WTC11 (cell line): ENCODE measurements around the gene LIPH. TPM values are rescaled to one million over a fixed set of nuclear protein-coding genes. Genes with fewer than 3 reads are reported as not detected.

Source experiments
- ATAC-seq: fragments of 200-7000 bp; cut with Tn5 transposase; 2 replicates; pipeline ENCODE4 v1.10.0; 2021; ENCODE audit warnings: mild to moderate bottlenecking, moderate library complexity
- CTCF ChIA-PET: fragments of 300-600 bp; sonication (Branson Sonifier 250); formaldehyde crosslinking; loops from one replicate; lab custom pipeline; 2021; ENCODE audit warnings: antibody characterized with exemption; lab: Charles Lee
- POLR2A ChIA-PET: fragments of 350-600 bp; sonication (Branson Sonifier 250); formaldehyde crosslinking; loops from one replicate; lab custom pipeline; 2021; ENCODE audit warnings: antibody characterized with exemption; lab: Charles Lee
- DNase-seq: peaks from one replicate; pipeline ENCODE4 v3.0.0; 2021; ENCODE audit warnings: low spot score
- H3K27ac Mint-ChIP-seq: 2 replicates; pipeline ENCODE4 v1.8.0; 2021; ENCODE audit warnings: mixed read lengths
- H3K27me3 Mint-ChIP-seq: 2 replicates; pipeline ENCODE4 v1.8.0; 2021; ENCODE audit warnings: low read depth, mild to moderate bottlenecking, moderate library complexity, mixed read lengths
- H3K36me3 Mint-ChIP-seq: 2 replicates; pipeline ENCODE4 v1.8.0; 2021; ENCODE audit warnings: mixed read lengths
- H3K4me1 Mint-ChIP-seq: 2 replicates; pipeline ENCODE4 v1.8.0; 2022; ENCODE audit warnings: mixed read lengths
- H3K4me3 Mint-ChIP-seq: 2 replicates; pipeline ENCODE4 v1.8.0; 2021; ENCODE audit warnings: mild to moderate bottlenecking, moderate library complexity, mixed read lengths
- H3K9me3 Mint-ChIP-seq: 2 replicates; pipeline ENCODE4 v1.8.0; 2021; ENCODE audit warnings: mixed read lengths
- CREB1 ChIP-seq: sonication (generic); formaldehyde crosslinking; IDR thresholded peaks from 2 replicates; pipeline ENCODE4 v1.8.0; 2023; ENCODE audit warnings: mild to moderate bottlenecking, missing genetic modification reagents
- ELF4 ChIP-seq: sonication (generic); formaldehyde crosslinking; IDR thresholded peaks from 2 replicates; pipeline ENCODE4 v1.8.1; 2022; ENCODE audit warnings: low read depth, mild to moderate bottlenecking, moderate library complexity, missing genetic modification reagents
- ESRRA ChIP-seq: sonication (generic); formaldehyde crosslinking; IDR thresholded peaks from 2 replicates; pipeline ENCODE4 v1.8.1; 2022; ENCODE audit warnings: mild to moderate bottlenecking, missing genetic modification reagents, borderline replicate concordance
- FOXP1 ChIP-seq: sonication (generic); formaldehyde crosslinking; IDR thresholded peaks from 2 replicates; pipeline ENCODE4 v1.8.0; 2022; ENCODE audit warnings: missing genetic modification reagents, mild to moderate bottlenecking, moderate library complexity, borderline replicate concordance
- JUN ChIP-seq: sonication (generic); formaldehyde crosslinking; IDR thresholded peaks from 2 replicates; pipeline ENCODE4 v1.8.0; 2023; ENCODE audit warnings: mild to moderate bottlenecking, missing genetic modification reagents
- MYBL2 ChIP-seq: sonication (generic); formaldehyde crosslinking; IDR thresholded peaks from 2 replicates; pipeline ENCODE4 v1.8.1; 2023; ENCODE audit warnings: mild to moderate bottlenecking, moderate library complexity, missing genetic modification reagents
- PRRX2 ChIP-seq: fragments of 250-450 bp; sonication (Bioruptor Pico); IDR thresholded peaks from 2 replicates; pipeline ENCODE4 v1.8.0; 2021; ENCODE audit warnings: mild to moderate bottlenecking
- RELA ChIP-seq: sonication (generic); formaldehyde crosslinking; IDR thresholded peaks from 2 replicates; pipeline ENCODE4 v1.8.1; 2022; ENCODE audit warnings: missing genetic modification reagents, mild to moderate bottlenecking, borderline replicate concordance
- SOX15 ChIP-seq: fragments of 250-450 bp; sonication (Bioruptor Pico); IDR thresholded peaks from 2 replicates; pipeline ENCODE4 v1.9.0; 2021; ENCODE audit warnings: mild to moderate bottlenecking
- TCF7 ChIP-seq: sonication (generic); formaldehyde crosslinking; IDR thresholded peaks from 2 replicates; pipeline ENCODE4 v1.8.0; 2022; ENCODE audit warnings: mild to moderate bottlenecking, low read depth, missing genetic modification reagents, moderate library complexity
- TEAD1 ChIP-seq: sonication (generic); formaldehyde crosslinking; IDR thresholded peaks from 2 replicates; pipeline ENCODE4 v1.8.0; 2022; ENCODE audit warnings: mild to moderate bottlenecking, missing genetic modification reagents
- TEAD4 ChIP-seq: sonication (generic); formaldehyde crosslinking; IDR thresholded peaks from 2 replicates; pipeline ENCODE4 v1.8.0; 2022; ENCODE audit warnings: mild to moderate bottlenecking, missing genetic modification reagents
- ZBTB21 ChIP-seq: sonication (generic); formaldehyde crosslinking; IDR thresholded peaks from 2 replicates; pipeline ENCODE4 v1.8.1; 2023; ENCODE audit warnings: mild to moderate bottlenecking, missing genetic modification reagents, borderline replicate concordance
- ZNF263 ChIP-seq: sonication (generic); formaldehyde crosslinking; IDR thresholded peaks from 2 replicates; pipeline ENCODE4 v1.8.1; 2022; ENCODE audit warnings: low read depth, mild to moderate bottlenecking, moderate library complexity, missing genetic modification reagents
- ZNF416 ChIP-seq: fragments of 250-450 bp; sonication (Bioruptor Pico); IDR thresholded peaks from 2 replicates; pipeline ENCODE4 v1.9.0; 2021; ENCODE audit warnings: mild to moderate bottlenecking, inconsistent platforms
- ZNF423 ChIP-seq: fragments of 250-450 bp; sonication (Bioruptor Pico); IDR thresholded peaks from 2 replicates; pipeline ENCODE4 v2.1.2; 2022; ENCODE audit warnings: mild to moderate bottlenecking, moderate library complexity
- ZNF671 ChIP-seq: fragments of 250-450 bp; sonication (Bioruptor Pico); IDR thresholded peaks from 2 replicates; pipeline ENCODE4 v1.8.0; 2021; ENCODE audit warnings: mild to moderate bottlenecking
- total RNA-seq: library from RNA; stranded (reverse); gene quantifications from 3 replicates; pipeline ENCODE4 v1.2.3, GENCODE V29; 2021
- TF ChIP-seq, protein P1 (sequence below): sonication (generic); formaldehyde crosslinking; conservative IDR thresholded peaks from 2 replicates; pipeline ENCODE4 v1.8.1; 2023; ENCODE audit warnings: mild to moderate bottlenecking, low read depth, missing genetic modification reagents, moderate library complexity
- TF ChIP-seq, protein P2 (sequence below): sonication (generic); formaldehyde crosslinking; IDR thresholded peaks from 2 replicates; pipeline ENCODE4 v1.8.0; 2022; ENCODE audit warnings: mild to moderate bottlenecking, missing genetic modification reagents
- TF ChIP-seq, protein P3 (sequence below): sonication (generic); formaldehyde crosslinking; IDR thresholded peaks from 2 replicates; pipeline ENCODE4 v1.8.0; 2022; ENCODE audit warnings: mild to moderate bottlenecking, missing genetic modification reagents
- TF ChIP-seq, protein P4 (sequence below): sonication (generic); formaldehyde crosslinking; IDR thresholded peaks from 2 replicates; pipeline ENCODE4 v1.8.1; 2023; ENCODE audit warnings: mild to moderate bottlenecking, missing genetic modification reagents, moderate library complexity
- TF ChIP-seq, protein P5 (sequence below): sonication (generic); formaldehyde crosslinking; IDR thresholded peaks from 2 replicates; pipeline ENCODE4 v1.8.1; 2023; ENCODE audit warnings: mild to moderate bottlenecking, missing genetic modification reagents, borderline replicate concordance

LIPH gene
- total RNA-seq, 1 experiment from 2014 or later = 0.07 TPM

DNA sequence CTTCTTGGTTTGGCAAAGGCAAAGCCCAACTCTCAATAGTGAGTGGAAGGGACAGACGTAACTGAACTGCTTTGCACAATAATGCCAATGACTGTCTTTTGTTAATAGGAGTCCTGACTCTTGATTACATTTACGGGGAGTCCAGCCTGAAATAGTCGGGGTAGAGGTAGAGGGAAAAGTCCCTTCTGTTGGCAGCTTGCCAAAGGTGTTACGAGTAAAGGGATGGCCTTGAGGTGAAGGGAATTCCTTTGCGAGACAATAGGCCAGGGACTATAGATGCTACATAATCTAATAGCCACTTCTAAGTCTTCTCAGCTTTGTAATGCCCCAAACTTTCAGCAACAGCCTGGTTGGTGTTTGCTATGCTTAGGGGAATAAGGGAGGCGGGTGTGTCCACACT, 31.5 kb upstream of the LIPH start:
- Mint-ChIP-seq H3K9me3 (no peaks in the 10 kb centered on the region), H3K36me3 (no peaks in the 10 kb centered on the region), H3K4me3 (peak overlapping the region; percentile 84), H3K4me1 (peaks cover 48% of the 10 kb centered on the region), H3K27ac (peak overlapping the region; percentile 91), H3K27me3 (no peaks in the 10 kb centered on the region; the same call in 1 of the 2 replicates)
- ChIA-PET POLR2A (interaction anchor here (1.5 kb wide), 1 partner anchor 85 kb away, joined by 4 read pairs; the partner anchor contains the start of gene TMEM41A), CTCF (interaction anchor here (1.6 to 2.5 kb wide), 2 partner anchors 9 to 25 kb away, joined by 20 to 21 read pairs; no protein-coding TSS in a partner anchor)
- ATAC-seq = no peak
- TF ChIP-seq, protein P1, sequence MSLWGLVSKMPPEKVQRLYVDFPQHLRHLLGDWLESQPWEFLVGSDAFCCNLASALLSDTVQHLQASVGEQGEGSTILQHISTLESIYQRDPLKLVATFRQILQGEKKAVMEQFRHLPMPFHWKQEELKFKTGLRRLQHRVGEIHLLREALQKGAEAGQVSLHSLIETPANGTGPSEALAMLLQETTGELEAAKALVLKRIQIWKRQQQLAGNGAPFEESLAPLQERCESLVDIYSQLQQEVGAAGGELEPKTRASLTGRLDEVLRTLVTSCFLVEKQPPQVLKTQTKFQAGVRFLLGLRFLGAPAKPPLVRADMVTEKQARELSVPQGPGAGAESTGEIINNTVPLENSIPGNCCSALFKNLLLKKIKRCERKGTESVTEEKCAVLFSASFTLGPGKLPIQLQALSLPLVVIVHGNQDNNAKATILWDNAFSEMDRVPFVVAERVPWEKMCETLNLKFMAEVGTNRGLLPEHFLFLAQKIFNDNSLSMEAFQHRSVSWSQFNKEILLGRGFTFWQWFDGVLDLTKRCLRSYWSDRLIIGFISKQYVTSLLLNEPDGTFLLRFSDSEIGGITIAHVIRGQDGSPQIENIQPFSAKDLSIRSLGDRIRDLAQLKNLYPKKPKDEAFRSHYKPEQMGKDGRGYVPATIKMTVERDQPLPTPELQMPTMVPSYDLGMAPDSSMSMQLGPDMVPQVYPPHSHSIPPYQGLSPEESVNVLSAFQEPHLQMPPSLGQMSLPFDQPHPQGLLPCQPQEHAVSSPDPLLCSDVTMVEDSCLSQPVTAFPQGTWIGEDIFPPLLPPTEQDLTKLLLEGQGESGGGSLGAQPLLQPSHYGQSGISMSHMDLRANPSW (CRISPR knock-in tag) = no peak
- TF ChIP-seq ESRRA (no peak), ZNF263 (CRISPR knock-in tag) (no peak), TCF7 (CRISPR knock-in tag) (no peak), FOXP1 (CRISPR knock-in tag) (no peak), CREB1 (CRISPR knock-in tag) (no peak), TEAD1 (CRISPR knock-in tag) (no peak), ZNF671 (CRISPR knock-in tag) (no peak), ELF4 (CRISPR knock-in tag) (no peak), ZNF416 (CRISPR knock-in tag) (no peak), MYBL2 (no peak), SOX15 (CRISPR knock-in tag) (no peak), JUN (no peak)
- TF ChIP-seq, protein P2, sequence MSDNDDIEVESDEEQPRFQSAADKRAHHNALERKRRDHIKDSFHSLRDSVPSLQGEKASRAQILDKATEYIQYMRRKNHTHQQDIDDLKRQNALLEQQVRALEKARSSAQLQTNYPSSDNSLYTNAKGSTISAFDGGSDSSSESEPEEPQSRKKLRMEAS = no peak
- TF ChIP-seq, protein P3, sequence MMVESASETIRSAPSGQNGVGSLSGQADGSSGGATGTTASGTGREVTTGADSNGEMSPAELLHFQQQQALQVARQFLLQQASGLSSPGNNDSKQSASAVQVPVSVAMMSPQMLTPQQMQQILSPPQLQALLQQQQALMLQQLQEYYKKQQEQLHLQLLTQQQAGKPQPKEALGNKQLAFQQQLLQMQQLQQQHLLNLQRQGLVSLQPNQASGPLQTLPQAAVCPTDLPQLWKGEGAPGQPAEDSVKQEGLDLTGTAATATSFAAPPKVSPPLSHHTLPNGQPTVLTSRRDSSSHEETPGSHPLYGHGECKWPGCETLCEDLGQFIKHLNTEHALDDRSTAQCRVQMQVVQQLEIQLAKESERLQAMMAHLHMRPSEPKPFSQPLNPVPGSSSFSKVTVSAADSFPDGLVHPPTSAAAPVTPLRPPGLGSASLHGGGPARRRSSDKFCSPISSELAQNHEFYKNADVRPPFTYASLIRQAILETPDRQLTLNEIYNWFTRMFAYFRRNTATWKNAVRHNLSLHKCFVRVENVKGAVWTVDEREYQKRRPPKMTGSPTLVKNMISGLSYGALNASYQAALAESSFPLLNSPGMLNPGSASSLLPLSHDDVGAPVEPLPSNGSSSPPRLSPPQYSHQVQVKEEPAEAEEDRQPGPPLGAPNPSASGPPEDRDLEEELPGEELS (CRISPR knock-in tag) = no peak
- TF ChIP-seq, protein P4, sequence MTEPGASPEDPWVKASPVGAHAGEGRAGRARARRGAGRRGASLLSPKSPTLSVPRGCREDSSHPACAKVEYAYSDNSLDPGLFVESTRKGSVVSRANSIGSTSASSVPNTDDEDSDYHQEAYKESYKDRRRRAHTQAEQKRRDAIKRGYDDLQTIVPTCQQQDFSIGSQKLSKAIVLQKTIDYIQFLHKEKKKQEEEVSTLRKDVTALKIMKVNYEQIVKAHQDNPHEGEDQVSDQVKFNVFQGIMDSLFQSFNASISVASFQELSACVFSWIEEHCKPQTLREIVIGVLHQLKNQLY (CRISPR knock-in tag) = no peak
- no peak for DNase-seq

DNA sequence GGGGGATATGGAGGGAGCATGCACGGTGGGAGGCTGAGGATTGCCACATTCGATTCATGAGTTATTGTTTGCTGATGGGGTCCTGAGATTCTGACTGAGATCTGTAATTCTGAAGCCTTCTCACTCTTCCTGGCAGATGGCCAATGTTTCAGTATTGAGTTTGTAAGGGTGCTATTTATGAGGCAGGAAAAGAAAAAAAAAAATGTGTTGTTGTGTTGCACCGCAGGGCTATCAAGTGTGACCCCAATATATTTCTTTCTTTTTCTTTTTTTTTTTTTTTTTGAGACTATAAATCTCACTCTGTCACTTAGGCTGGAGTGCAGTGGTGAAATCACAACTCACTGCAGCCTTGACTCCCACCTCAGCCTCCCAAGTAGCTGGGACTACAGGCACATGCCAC, 30.5 kb upstream of the LIPH start:
- Mint-ChIP-seq H3K27ac (peak overlapping the region; percentile 99), H3K36me3 (no peaks in the 10 kb centered on the region), H3K4me1 (peaks cover 44% of the 10 kb centered on the region), H3K4me3 (peak overlapping the region; percentile 84), H3K9me3 (no peaks in the 10 kb centered on the region), H3K27me3 (no peaks in the 10 kb centered on the region; the same call in 1 of the 2 replicates)
- DNase-seq (no peak), ATAC-seq (no peak)
- POLR2A ChIA-PET = interaction anchor here (0.6 to 1.5 kb wide), 3 partner anchors 39 to 84 kb away, joined by 3 to 7 read pairs (median 4); partner anchors contain the start of gene TMEM41A
- CTCF ChIA-PET = interaction anchor here (0.7 to 2.5 kb wide), 3 partner anchors 24 to 1032 kb away, joined by 3 to 20 read pairs (median 6); no protein-coding TSS in a partner anchor
- TF ChIP-seq ZNF423 (no peak), ZBTB21 (CRISPR knock-in tag) (no peak), CREB1 (CRISPR knock-in tag) (no peak), RELA (CRISPR knock-in tag) (no peak), ZNF263 (CRISPR knock-in tag) (no peak), TEAD4 (no peak), PRRX2 (CRISPR knock-in tag) (no peak), ELF4 (CRISPR knock-in tag) (no peak)
- TF ChIP-seq, protein P5, sequence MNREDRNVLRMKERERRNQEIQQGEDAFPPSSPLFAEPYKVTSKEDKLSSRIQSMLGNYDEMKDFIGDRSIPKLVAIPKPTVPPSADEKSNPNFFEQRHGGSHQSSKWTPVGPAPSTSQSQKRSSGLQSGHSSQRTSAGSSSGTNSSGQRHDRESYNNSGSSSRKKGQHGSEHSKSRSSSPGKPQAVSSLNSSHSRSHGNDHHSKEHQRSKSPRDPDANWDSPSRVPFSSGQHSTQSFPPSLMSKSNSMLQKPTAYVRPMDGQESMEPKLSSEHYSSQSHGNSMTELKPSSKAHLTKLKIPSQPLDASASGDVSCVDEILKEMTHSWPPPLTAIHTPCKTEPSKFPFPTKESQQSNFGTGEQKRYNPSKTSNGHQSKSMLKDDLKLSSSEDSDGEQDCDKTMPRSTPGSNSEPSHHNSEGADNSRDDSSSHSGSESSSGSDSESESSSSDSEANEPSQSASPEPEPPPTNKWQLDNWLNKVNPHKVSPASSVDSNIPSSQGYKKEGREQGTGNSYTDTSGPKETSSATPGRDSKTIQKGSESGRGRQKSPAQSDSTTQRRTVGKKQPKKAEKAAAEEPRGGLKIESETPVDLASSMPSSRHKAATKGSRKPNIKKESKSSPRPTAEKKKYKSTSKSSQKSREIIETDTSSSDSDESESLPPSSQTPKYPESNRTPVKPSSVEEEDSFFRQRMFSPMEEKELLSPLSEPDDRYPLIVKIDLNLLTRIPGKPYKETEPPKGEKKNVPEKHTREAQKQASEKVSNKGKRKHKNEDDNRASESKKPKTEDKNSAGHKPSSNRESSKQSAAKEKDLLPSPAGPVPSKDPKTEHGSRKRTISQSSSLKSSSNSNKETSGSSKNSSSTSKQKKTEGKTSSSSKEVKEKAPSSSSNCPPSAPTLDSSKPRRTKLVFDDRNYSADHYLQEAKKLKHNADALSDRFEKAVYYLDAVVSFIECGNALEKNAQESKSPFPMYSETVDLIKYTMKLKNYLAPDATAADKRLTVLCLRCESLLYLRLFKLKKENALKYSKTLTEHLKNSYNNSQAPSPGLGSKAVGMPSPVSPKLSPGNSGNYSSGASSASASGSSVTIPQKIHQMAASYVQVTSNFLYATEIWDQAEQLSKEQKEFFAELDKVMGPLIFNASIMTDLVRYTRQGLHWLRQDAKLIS (CRISPR knock-in tag) = no peak
- TF ChIP-seq, protein P3 (CRISPR knock-in tag) = no peak
